NB4 (cell line): ENCODE results near the gene SLC25A38.
"Not testable (repeated sequence)": the region's sequence is repeated elsewhere in the genome, so short reads cannot be mapped to it uniquely, and the experiment has no call there.

Experiments
- DNase-seq: peaks from one replicate; pipeline ENCODE4 v3.0.0; 2010; ENCODE audit warnings: low read depth
- H3K4me3 ChIP-seq: one replicate; pipeline ENCODE4 v1.5.1; 2011; ENCODE audit warnings: mild to moderate bottlenecking, low read depth, low read length, moderate library complexity
- CTCF ChIP-seq: IDR thresholded peaks from one replicate; pipeline ENCODE4 v1.5.1; 2012; ENCODE audit warnings: low read depth, low read length
- MAX ChIP-seq: IDR thresholded peaks from 2 replicates; pipeline ENCODE4 v1.6.1; 2011; ENCODE audit warnings: low read depth, low read length
- MYC ChIP-seq: IDR thresholded peaks from 2 replicates; pipeline ENCODE4 v1.6.1; 2011; ENCODE audit warnings: low read depth, low read length
- POLR2A ChIP-seq: IDR thresholded peaks from 2 replicates; pipeline ENCODE4 v1.6.1; 2011; ENCODE audit warnings: mild to moderate bottlenecking; ENCODE audit not compliant: insufficient read length; ENCODE audit errors: extremely low read depth

The SLC25A38 gene

GRCh38 chr3:39362812-39363211, 20.4 kb upstream of the SLC25A38 start:
- DNase-seq = no peak
- H3K4me3 ChIP-seq = no peak overlapping the region
- TF ChIP-seq MYC = no peak
- TF ChIP-seq POLR2A = no peak
- TF ChIP-seq MAX = no peak
- no peak for TF ChIP-seq CTCF

- not testable (repeated sequence) for H3K4me3 ChIP-seq, DNase-seq
Measured at GRCh38 chr3:39370450-39370849, 12.7 kb upstream of the SLC25A38 start.

- DNase-seq = no peak
- TF ChIP-seq CTCF (no peak), MYC (no peak), POLR2A (no peak), MAX (no peak)
- H3K4me3 ChIP-seq = no peak overlapping the region
Measured at GRCh38 chr3:39372833-39373232, 10.3 kb upstream of the SLC25A38 start.

GRCh38 chr3:39376959-39377634, 6.1 kb upstream of the SLC25A38 start:
- no peak for DNase-seq

GRCh38 chr3:39378088-39378487, 5.1 kb upstream of the SLC25A38 start:
- DNase-seq = peak; percentile 61
- no peak overlapping the region for H3K4me3 ChIP-seq

More at GRCh38 chr3:39376959-39377634, 6.1 kb upstream of the SLC25A38 start:
- H3K4me3 ChIP-seq = no peak overlapping the region
- TF ChIP-seq CTCF (no peak), MYC (no peak), MAX (no peak), POLR2A (no peak)

More at GRCh38 chr3:39378088-39378487, 5.1 kb upstream of the SLC25A38 start:
- TF ChIP-seq CTCF = peak; percentile 87
- peak; percentile 30; the same call in 1 of the 2 replicates for TF ChIP-seq MYC
- no peak for TF ChIP-seq POLR2A
- TF ChIP-seq MAX = peak; percentile 95
